Peyer's patch (tissue), 4 donors: ENCODE data around the gene ALDH18A1. TPM values are rescaled to one million over a fixed set of nuclear protein-coding genes. Genes with fewer than 3 reads are reported as not detected.

ENCODE experiments used
- DNase-seq, 3 donors: peaks; one replicate each; pipeline ENCODE4 v3.0.0-alpha.2; 2017 to 2019
- H3K27ac ChIP-seq, 4 donors: fragments of 200-600 bp; sonication (generic); one replicate each; pipeline ENCODE4 v1.5.1; 2016 to 2019
- H3K27me3 ChIP-seq, 2 donors: fragments of 200-600 bp; sonication (generic); one replicate each; pipeline ENCODE4 v1.5.1; 2019
- H3K36me3 ChIP-seq, 3 donors: fragments of 200-600 bp; sonication (generic); one replicate each; pipeline ENCODE4 v1.5.1; 2016 to 2019
- H3K4me1 ChIP-seq, 4 donors: fragments of 200-600 bp; sonication (generic); one replicate each; pipeline ENCODE4 v1.5.1; 2016 to 2019
- H3K4me3 ChIP-seq, 4 donors: fragments of 200-600 bp; sonication (generic); 1 replicate in 3 of 4; 2 replicates in 1 of 4; pipeline ENCODE4 v1.5.1; 2016 to 2019; ENCODE audit warnings: mild to moderate bottlenecking in 1 of 4
- H3K9me3 ChIP-seq, 4 donors: fragments of 200-600 bp; sonication (generic); one replicate each; pipeline ENCODE4 v1.5.1; 2016 to 2019; ENCODE audit warnings: mild to moderate bottlenecking in 1 of 4
- CTCF ChIP-seq, 6 experiments: fragments of 450-650 bp in 4 of 6; fragments of 200-600 bp in 2 of 6; sonication (generic) in 1 of 6; IDR thresholded peaks; one replicate each; pipeline ENCODE4 v1.5.1; 2017 to 2019; ENCODE audit warnings: antibody characterized with exemption in 6 of 6, mild to moderate bottlenecking in 3 of 6, moderate library complexity in 1 of 6
- POLR2A ChIP-seq, 2 donors: fragments of 450-650 bp; IDR thresholded peaks; one replicate each; pipeline ENCODE4 v1.5.1; 2017; ENCODE audit warnings: antibody characterized with exemption in 2 of 2, mild to moderate bottlenecking in 2 of 2, moderate library complexity in 2 of 2
- total RNA-seq, 4 donors: library from RNA; depleted of rRNA; stranded (reverse); fragments of >200 nt; gene quantifications; one replicate each; pipeline ENCODE4 v1.1.0, GENCODE V29; 2016

Gene ALDH18A1
- total RNA-seq, 4 donors from 2014 or later = 108 to 319 (median 206) TPM

GRCh38 chr10:95571390-95571789 is 85.1 kb downstream of the ALDH18A1 start:
- no peaks in the 10 kb centered on the region for H3K27me3 ChIP-seq
- peaks cover 0 to 8% (median 0%) of the 10 kb centered on the region in 4 donors for H3K4me1 ChIP-seq
- TF ChIP-seq CTCF (IDR thresholded peaks at IDR 0.05) = no peak
- TF ChIP-seq POLR2A (IDR thresholded peaks at IDR 0.05) = no peak
- H3K36me3 ChIP-seq = no peaks in the 10 kb centered on the region
- no peak overlapping the region for H3K27ac ChIP-seq
- DNase-seq = peak in 1 of 3 donors; percentile 23
- H3K9me3 ChIP-seq = no peaks in the 10 kb centered on the region
- H3K4me3 ChIP-seq = no peak overlapping the region

- no peak overlapping the region for H3K27ac ChIP-seq
- no peak for TF ChIP-seq POLR2A (IDR thresholded peaks at IDR 0.05)
- H3K4me1 ChIP-seq = peaks cover 0 to 8% (median 0%) of the 10 kb centered on the region in 4 donors
- H3K9me3 ChIP-seq = no peaks in the 10 kb centered on the region
- H3K27me3 ChIP-seq = no peaks in the 10 kb centered on the region
- no peak overlapping the region for H3K4me3 ChIP-seq
- no peak for DNase-seq
- no peaks in the 10 kb centered on the region for H3K36me3 ChIP-seq
Observed at GRCh38 chr10:95569368-95569767, 87.1 kb downstream of the ALDH18A1 start.

- Histone ChIP-seq H3K4me3 (no peak overlapping the region), H3K27ac (no peak overlapping the region), H3K27me3 (no peaks in the 10 kb centered on the region), H3K9me3 (no peaks in the 10 kb centered on the region), H3K36me3 (no peaks in the 10 kb centered on the region), H3K4me1 (peaks cover 0 to 8% (median 0%) of the 10 kb centered on the region in 4 donors)
- TF ChIP-seq CTCF (IDR thresholded peaks at IDR 0.05) (no peak), POLR2A (IDR thresholded peaks at IDR 0.05) (no peak)
- DNase-seq = no peak
Observed at GRCh38 chr10:95567903-95568630, 88.4 kb downstream of the ALDH18A1 start.

DNA sequence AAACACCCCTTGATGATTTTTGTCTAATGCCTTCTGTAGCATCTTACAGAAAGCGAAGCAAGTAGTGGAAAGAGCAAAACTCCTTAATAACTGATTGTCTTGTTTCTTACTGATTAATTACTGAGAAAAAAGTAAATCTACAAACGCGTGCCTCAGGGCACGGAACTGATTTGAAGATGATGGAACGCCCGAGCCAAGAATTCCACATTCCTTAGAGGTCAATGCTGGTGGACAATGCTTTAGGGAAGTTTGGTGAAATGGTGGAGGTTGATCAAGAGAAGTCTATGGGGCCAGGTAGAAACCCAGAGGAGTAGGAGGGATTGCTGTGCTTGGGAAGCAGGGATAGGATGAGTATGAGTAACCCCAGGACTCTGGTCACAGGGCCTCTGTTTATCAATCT is 90.4 kb downstream of the ALDH18A1 start:
- Histone ChIP-seq H3K27me3 (no peaks in the 10 kb centered on the region), H3K4me1 (peaks cover 0 to 20% (median 2%) of the 10 kb centered on the region in 4 donors), H3K27ac (peak overlapping the region in 1 of 4 donors; percentile 24), H3K4me3 (no peak overlapping the region), H3K9me3 (no peaks in the 10 kb centered on the region), H3K36me3 (no peaks in the 10 kb centered on the region)
- TF ChIP-seq CTCF (IDR thresholded peaks at IDR 0.05) = no peak
- no peak for TF ChIP-seq POLR2A (IDR thresholded peaks at IDR 0.05)
- no peak for DNase-seq

GRCh38 chr10:95565336-95565735 is 91.2 kb downstream of the ALDH18A1 start:
- Histone ChIP-seq H3K4me1 (peaks cover 0 to 20% (median 5%) of the 10 kb centered on the region in 4 donors), H3K27ac (peak overlapping the region in 1 of 4 donors; percentile 24), H3K27me3 (no peaks in the 10 kb centered on the region), H3K9me3 (no peaks in the 10 kb centered on the region), H3K4me3 (no peak overlapping the region), H3K36me3 (no peaks in the 10 kb centered on the region)
- TF ChIP-seq POLR2A (IDR thresholded peaks at IDR 0.05) = no peak
- peak in 1 of 3 donors; percentile 24 for DNase-seq

DNA sequence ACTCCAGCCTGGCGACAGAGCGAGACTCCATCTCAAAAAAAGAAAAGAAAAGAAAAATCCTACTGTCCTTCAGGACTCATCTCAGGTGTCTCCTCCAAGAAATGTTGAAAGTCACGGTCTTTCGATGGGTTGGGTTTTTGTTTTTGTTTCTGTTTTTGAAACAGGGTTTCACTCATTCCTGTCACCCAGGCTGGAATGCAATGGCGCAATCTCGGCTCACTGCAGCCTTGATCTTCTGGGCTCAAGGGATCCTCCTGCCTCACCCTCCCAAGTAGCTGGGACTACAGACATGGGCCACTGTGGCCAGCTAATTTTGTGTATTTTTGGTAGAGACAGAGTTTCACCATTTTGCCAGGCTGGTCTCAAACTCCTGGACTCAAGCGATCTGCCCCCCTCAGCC is 92.2 kb downstream of the ALDH18A1 start:
- Histone ChIP-seq H3K27ac (no peak overlapping the region), H3K36me3 (no peaks in the 10 kb centered on the region), H3K9me3 (no peaks in the 10 kb centered on the region), H3K27me3 (no peaks in the 10 kb centered on the region), H3K4me3 (no peak overlapping the region), H3K4me1 (peaks cover 0 to 24% (median 7%) of the 10 kb centered on the region in 4 donors)
- peak in 1 of 3 donors; percentile 10 for DNase-seq
- TF ChIP-seq POLR2A (IDR thresholded peaks at IDR 0.05) (no peak), CTCF (IDR thresholded peaks at IDR 0.05) (no peak)
